ENCODE data around the gene ITGB1BP1.

GRCh38 chr2:9465170-9465569, 41.8 kb upstream of the ITGB1BP1 start:
- TF ChIP-seq MAX (IDR thresholded peaks at IDR 0.05; ENCODE audit: low read depth, low read length), result no peak
- no peak for TF ChIP-seq POLR2A (IDR thresholded peaks at IDR 0.05; ENCODE audit: extremely low read depth, insufficient read length)
- TF ChIP-seq MYC (IDR thresholded peaks at IDR 0.05; ENCODE audit: low read depth, low read length), result no peak
- TF ChIP-seq CTCF (IDR thresholded peaks at IDR 0.05; ENCODE audit: low read depth, low read length), result no peak
